ENCODE data around the gene XBP1.
"Not testable (repeated sequence)": the region's sequence is repeated elsewhere in the genome, so short reads cannot be mapped to it uniquely, and the experiment has no call there.

The XBP1 gene

GRCh38 chr22:28817919-28818859, 17.8 kb upstream of the XBP1 start:
- peak; percentile 31 for DNase-seq (ENCODE audit: low read depth)

- DNase-seq (ENCODE audit: low read depth) = no peak
Observed at GRCh38 chr22:28817064-28817463, 16.7 kb upstream of the XBP1 start.

- no peak for DNase-seq (ENCODE audit: low read depth)
Observed at GRCh38 chr22:28815729-28816128, 15.4 kb upstream of the XBP1 start.

- DNase-seq (ENCODE audit: low read depth) = no peak
Observed at GRCh38 chr22:28815111-28815510, 14.7 kb upstream of the XBP1 start.

GRCh38 chr22:28813772-28814518, 13.6 kb upstream of the XBP1 start:
- DNase-seq (ENCODE audit: low read depth) = no peak

- no peak for DNase-seq (ENCODE audit: low read depth)
Observed at GRCh38 chr22:28812516-28812915, 12.1 kb upstream of the XBP1 start.

GRCh38 chr22:28810821-28811491, 10.6 kb upstream of the XBP1 start:
- DNase-seq (ENCODE audit: low read depth) = no peak

- no peak for DNase-seq (ENCODE audit: low read depth)
Observed at GRCh38 chr22:28808716-28809355, 8.5 kb upstream of the XBP1 start.

- DNase-seq (ENCODE audit: low read depth) = not testable (repeated sequence)
Observed at GRCh38 chr22:28805426-28805825, 5.1 kb upstream of the XBP1 start.

GRCh38 chr22:28802595-28803123, 2.3 kb upstream of the XBP1 start:
- no peak for DNase-seq (ENCODE audit: low read depth)

- DNase-seq (ENCODE audit: low read depth) = no peak
Observed at GRCh38 chr22:28801845-28802594, 1.7 kb upstream of the XBP1 start.

GRCh38 chr22:28799606-28800307, 612 bp downstream of the XBP1 start:
- peak; percentile 40 for DNase-seq (ENCODE audit: low read depth)

GRCh38 chr22:28798810-28799605, 1.4 kb downstream of the XBP1 start:
- peak; percentile 98 for DNase-seq (ENCODE audit: low read depth)

- no peak for DNase-seq (ENCODE audit: low read depth)
Observed at GRCh38 chr22:28795932-28796856, 4.2 kb downstream of the XBP1 start.

GRCh38 chr22:28795071-28795693, 5.2 kb downstream of the XBP1 start:
- no peak for DNase-seq (ENCODE audit: low read depth)

GRCh38 chr22:28793976-28794584, 6.3 kb downstream of the XBP1 start:
- no peak for DNase-seq (ENCODE audit: low read depth)
